PFSK-1 (cell line): ENCODE results near the gene SLC12A9.

Experiments used
- FOXP2 ChIP-seq: optimal IDR thresholded peaks from 2 replicates; pipeline ENCODE3; 2011; ENCODE audit warnings: borderline replicate concordance, control low read depth, inconsistent platforms; ENCODE audit not compliant: insufficient read depth; ENCODE audit errors: extremely low read length, extremely low read depth
- POLR2AphosphoS5 ChIP-seq: IDR thresholded peaks from 2 replicates; pipeline ENCODE4 v1.6.1; 2012; ENCODE audit warnings: low read depth, mild to moderate bottlenecking, control low read depth, low read length, moderate library complexity
- REST ChIP-seq, 2 experiments: IDR thresholded peaks; 2 replicates each; pipeline versions ENCODE4 v1.6.1 to v1.8.0; 2011 to 2012; ENCODE audit warnings: low read depth in 2 of 2, low read length in 2 of 2, control low read depth in 1 of 2, inconsistent platforms in 1 of 2, mild to moderate bottlenecking in 1 of 2, moderate library complexity in 1 of 2; ENCODE audit not compliant: insufficient read depth in 1 of 2
- SIN3A ChIP-seq: IDR thresholded peaks from 2 replicates; pipeline ENCODE4 v1.6.1; 2012; ENCODE audit warnings: mild to moderate bottlenecking, low read length, moderate library complexity, borderline replicate concordance; ENCODE audit not compliant: insufficient read depth

GRCh38 chr7:100882201-100882600 is 29.7 kb downstream of the SLC12A9 start:
- TF ChIP-seq REST (IDR thresholded peaks at IDR 0.05; ENCODE audit: insufficient read depth in 1 of 2, low read depth in 2 of 2, low read length in 2 of 2), result no peak
- no peak for TF ChIP-seq SIN3A
- no peak for TF ChIP-seq FOXP2
- TF ChIP-seq POLR2AphosphoS5, result no peak
